OCI-M2 (cell line): ENCODE measurements around the gene SEC14L2.
"Not testable (repeated sequence)": the region's sequence is repeated elsewhere in the genome, so short reads cannot be mapped to it uniquely, and the experiment has no call there.

Source experiments
- DNase-seq: peaks from one replicate; lab custom pipeline; 2025; ENCODE audit not compliant: unreplicated experiment; lab: John Stamatoyannopoulos, UW

The SEC14L2 gene

GRCh38 chr22:30452861-30453260 lies 56.0 kb downstream of the SEC14L2 start:
- DNase-seq: no peak

DNA sequence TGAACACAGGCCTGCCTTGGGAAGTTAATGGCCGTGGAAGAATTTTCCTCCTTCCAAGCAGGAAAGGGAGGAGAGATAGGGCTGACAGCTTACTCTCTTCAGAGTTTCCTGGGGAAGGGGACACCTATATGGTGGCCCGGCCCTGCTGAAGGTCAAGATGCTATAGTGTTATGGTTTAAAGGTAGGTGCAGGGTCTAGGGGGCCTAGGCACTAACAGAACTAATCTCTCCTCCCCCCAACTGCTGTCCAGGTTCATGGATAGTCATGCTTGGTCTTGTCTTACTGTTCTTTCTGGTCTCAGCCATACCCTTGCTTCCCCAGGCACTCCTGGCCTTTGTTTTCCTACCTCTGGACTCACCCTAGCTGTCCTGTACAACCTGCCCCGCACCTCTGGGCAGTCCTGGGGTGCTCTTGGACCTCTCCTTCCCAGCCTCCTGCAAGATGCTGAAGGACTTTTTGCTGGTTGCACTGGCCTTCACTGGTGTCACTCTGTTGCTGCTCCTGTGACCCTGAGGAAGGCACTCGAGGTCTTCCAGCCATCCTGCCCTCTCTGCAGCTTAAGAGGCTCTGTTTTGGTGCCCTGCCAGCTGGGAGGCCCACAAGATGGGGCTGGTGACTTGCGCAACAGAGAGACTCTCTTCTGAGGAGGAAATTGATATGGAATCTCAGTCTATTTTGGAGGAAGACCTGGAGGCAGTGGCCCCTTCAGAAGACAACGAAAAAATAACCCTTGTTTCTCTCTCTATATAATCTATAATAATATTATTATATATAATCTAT lies 57.1 kb downstream of the SEC14L2 start:
- no peak for DNase-seq

DNA sequence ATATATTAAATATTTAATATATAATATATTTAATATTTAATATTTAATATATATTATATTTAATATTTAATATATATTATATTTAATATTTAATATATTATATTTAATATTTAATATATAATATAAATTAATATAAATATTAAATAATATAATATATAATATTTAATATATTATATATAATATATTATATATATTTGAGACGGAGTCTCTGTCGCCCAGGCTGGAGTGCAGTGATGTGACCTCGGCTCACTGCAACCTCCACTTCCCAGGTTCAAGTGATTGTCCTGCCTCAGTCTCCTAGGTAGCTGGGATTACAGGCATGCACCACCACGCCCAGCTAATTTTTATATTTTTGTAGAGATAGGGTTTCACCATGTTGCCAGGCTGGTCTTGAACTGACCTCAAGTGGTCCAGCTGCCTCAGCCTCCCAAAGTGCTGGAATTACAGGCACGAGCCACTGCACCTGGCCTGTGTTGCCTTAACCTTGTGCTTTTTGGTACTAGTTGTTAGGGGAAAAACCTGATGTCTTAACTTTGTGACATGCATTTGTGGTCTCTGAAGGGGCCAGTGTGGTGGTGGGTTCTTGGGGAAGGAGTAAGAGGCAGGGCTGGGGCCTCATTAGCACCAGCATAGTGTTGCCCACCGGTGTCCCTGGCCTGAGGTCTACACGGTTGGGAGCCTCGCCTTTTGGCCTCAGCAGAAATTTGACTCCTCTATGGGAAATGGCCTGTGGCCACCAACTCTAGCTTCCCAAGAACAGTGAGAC lies 58.4 kb downstream of the SEC14L2 start:
- no peak for DNase-seq

- DNase-seq: no peak
Measured at GRCh38 chr22:30457981-30458380, 61.2 kb downstream of the SEC14L2 start.

GRCh38 chr22:30459181-30460052 lies 62.6 kb downstream of the SEC14L2 start:
- DNase-seq: no peak

DNA sequence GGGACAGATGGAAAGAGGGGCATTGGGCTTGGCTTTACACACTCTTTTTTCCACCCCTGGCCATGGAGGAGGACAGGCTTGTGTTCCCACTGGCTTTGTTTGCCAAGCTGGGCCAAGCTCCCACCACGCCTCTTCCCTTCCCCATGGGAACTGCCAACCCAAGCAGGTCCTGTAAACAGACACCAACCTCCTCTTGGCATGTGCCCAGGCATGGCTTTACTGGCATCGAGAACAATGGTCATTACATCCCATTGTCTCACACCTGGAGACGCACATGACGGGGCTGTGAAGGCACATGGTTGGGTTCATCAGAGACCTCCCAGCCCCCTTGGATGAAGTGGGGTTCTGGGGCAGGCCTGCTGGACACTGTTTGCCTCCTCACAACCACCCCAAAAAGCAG lies 63.3 kb downstream of the SEC14L2 start:
- DNase-seq: no peak

DNA sequence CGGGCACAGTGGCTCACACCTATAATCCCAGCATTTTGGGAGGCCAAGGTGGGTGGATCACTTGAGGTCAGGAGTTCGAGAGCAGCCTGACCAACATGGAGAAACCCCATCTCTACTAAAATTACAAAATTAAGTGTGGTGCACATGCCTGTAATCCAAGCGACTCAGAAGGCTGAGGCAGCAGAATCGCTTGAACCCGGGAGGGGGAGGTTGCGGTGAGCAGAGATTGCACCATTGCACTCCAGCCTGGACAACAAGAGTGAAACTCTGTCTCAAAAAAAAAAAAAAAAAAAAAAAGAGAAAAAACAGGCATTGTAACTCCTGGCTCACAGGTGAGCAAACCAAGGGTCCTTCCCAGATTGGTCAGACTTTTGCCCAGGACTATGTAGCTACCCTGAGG lies 63.7 kb downstream of the SEC14L2 start:
- not testable (repeated sequence) for DNase-seq

- DNase-seq: no peak
Measured at GRCh38 chr22:30469165-30469564, 72.3 kb downstream of the SEC14L2 start.

GRCh38 chr22:30470655-30471054 lies 73.8 kb downstream of the SEC14L2 start:
- no peak for DNase-seq

DNA sequence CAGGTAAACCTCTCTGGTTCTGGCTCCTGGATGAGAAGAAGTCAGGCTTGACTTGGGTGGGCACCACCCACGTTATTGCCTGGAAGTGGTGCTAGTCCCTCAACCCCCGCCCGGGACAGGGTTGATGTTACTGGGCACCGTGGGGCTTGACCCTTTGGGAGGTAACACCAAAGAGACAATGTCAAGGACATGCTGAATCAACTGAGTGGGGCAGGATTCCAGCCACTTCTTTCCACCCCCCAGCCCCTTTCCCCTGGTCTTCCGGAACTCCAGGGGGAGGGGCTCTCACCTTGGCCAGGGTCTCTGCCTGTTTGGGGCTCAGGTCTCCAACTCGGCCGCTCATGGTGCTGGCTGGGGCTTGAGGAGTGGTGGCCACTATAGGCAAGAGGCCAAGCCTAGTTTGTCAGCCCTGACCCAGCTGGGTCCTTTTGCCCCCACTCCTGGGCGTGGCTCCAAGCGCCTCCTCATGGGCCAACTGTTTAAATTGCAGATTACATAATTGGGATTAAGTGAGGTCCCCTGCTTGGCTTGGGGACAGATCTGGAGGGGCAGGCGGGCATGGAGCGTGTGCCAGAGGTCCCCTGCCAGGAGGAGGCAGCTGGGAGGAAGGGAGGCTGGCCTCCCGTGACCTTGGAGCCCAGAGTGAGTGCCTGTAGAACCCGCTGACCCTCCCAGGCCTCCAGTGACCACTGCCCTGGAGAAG lies 74.9 kb downstream of the SEC14L2 start, which contains the start of gene SEC14L3:
Gene SEC14L3, minus strand, starts transcription at position 402 of the 703 bp plus-strand sequence. Its CDS starts 59 bp downstream, at position 343.
- DNase-seq: no peak

DNA sequence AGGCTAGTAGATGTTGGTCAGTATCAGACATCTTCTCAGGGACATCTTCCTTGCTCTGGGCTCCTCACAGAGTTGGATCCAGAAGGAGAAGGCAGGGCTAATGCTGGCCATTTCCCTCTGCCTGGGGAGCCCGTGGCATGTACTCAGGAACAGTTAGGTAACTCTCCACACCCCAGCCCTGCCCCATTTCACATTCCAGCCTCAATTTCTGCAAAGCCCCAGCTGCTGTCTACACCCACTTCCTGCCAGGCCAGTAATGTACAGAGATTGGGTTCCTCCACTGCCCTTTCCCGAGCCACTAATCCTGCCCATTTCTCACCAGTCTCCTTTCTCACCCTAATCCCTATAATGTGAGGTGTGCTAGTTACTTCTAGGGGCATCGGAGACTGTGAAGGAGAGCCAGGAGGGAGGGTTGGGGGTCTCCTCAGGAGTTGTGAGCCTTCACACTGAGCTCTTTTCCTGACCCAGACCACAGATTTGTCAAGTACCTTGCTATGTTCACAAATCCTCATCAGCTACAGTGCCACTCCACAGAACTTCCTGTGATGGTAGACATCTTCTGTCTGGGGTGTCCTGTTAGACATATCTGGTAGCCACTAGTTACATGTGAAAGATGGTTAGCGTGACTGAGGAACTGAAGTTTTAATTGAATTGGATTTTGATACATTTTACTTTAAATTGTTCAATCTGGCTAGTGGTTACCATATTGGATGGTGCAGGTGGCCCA lies 76.3 kb downstream of the SEC14L2 start:
- DNase-seq: no peak

DNA sequence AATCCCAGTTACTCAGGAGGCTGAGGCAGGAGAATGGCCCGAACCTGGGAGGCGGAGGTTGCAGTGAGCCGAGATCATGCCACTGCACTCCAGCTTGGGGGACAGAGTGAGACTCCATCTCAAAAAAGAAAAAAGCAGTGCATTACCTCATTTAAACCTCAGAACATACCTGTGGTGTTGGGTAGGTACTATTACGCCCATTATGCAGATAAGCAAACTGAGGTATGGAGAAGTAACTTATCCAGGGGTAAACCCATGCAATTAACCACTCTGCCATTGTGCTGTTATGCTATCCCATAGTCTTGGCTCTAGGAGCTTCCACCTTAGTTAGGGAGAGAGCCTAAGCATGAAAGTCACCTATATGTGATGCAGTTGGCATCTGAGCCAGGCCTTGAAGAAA lies 77.3 kb downstream of the SEC14L2 start:
- DNase-seq: no peak
